NCI-H2227 (cell line): ENCODE results near the gene LMLN.
"Not testable (repeated sequence)": the region's sequence is repeated elsewhere in the genome, so short reads cannot be mapped to it uniquely, and the experiment has no call there.

Experiments used
- DNase-seq: peaks from one replicate; lab custom pipeline; 2025; ENCODE audit not compliant: unreplicated experiment; lab: John Stamatoyannopoulos, UW

The LMLN gene

DNA sequence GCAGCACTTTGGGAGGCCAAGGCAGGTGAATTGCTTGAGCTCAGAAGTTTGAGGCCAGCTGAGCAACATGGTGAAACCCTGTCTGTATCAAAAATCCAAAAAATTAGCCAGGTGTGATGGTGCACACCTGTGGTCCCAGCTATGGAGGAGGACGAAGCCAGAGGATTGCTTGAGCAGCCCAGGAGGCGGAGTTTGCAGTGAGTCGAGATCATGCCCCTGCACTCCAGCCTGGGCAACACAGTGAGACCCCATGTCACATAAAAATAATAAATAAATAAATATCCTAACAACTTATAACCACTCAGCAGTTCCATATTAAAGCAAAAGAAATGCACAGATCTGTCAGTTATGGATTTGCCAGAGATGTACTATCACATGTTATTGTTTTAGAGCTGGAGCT is 62.6 kb downstream of the LMLN start:
- no peak for DNase-seq

DNA sequence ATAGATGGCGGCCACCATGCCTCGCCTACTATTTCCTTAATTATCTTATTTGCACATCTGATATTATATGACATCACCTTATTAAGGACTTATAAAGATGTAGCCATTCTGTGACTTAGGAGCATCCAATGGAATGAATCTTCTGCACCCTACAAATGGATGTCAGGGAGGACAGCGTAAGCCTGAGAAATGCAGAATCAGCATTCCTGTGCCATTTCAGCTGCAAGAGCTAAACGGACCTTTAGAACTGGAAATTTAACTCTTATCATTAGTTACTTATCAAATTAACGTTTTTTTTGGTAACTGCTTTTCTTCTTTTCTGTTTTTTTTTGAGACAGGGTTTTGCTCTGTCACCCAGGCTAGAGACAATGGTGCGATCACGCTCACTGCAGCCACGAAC is 65.6 kb downstream of the LMLN start:
- DNase-seq = no peak

DNA sequence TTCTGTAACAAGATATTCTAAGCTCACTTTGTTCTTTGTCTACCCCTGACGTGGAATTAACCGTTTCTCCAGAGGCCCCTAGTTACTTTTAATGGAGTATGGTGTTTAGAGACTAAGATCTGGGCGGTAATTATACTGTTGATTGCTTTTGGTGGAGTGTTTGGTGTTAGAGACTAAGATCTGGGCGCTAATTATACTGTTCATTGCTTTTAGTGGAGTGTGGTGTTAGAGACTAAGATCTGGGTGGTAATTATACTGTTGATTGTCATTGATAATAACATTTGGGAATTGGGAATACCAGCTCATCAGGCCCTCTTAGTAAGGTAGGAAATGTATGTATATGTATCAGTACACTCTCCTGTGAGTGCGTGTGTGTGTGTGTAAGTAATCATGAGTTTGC is 66.6 kb downstream of the LMLN start:
- no peak for DNase-seq

DNA sequence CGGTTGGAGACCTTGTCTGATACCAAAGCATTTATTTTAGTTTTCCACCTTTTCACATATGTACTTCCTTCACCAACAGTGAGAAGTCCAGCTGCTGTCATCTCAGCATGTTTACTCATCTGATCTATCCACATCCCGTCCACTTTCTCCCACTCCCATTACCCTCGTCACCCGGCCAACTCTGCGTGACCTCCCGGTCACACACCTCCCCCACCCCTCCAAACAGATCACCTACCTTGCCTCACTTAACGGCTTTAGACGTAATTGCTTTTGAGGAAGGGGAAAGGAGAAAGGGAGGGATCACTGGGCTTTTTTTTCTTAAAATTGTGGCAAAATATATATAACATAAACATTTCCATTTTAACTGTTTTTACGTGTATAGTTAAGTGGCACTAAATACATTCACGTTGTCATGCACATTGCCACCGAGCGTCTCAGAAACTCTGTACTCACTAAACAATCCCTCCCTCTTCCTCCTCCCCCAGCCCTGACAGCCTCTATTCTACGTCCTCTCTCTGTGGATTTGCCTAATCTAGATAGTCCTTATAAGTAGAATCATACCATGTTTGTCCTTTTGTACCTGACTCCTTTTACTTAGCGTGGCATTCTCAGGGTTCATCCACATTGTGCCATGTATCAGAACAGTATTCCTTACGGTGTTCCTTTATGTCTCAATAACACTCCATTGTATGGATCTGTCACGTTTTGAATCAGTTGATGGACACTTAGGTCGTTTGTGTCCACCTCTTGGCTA is 67.2 kb downstream of the LMLN start:
- DNase-seq = no peak

DNA sequence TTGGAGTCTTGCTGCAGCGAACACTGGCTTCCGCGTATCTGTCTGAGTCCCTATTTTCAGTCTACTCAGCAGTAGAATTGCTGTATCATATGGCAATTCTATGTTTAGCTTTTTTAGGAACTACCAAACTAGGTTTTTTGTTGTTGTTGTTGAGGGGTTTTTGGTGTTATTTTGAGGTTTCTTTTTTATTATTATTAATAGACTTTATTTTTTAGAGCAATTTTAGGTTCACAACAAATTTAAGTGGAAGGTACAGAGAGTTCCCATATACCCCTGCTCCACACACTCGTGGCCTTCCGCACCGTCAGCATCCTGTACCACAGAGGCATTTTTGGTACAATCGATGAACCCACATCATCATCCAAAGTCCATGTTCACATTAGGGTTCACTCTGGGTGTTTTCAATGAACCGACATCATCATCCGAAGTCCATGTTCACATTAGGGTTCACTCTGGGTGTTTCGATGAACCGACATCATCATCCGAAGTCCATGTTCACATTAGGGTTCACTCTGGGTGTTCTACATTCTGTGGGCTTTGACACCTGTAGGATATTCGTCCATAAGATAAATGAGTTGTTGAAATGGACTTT is 67.9 kb downstream of the LMLN start:
- DNase-seq = no peak

DNA sequence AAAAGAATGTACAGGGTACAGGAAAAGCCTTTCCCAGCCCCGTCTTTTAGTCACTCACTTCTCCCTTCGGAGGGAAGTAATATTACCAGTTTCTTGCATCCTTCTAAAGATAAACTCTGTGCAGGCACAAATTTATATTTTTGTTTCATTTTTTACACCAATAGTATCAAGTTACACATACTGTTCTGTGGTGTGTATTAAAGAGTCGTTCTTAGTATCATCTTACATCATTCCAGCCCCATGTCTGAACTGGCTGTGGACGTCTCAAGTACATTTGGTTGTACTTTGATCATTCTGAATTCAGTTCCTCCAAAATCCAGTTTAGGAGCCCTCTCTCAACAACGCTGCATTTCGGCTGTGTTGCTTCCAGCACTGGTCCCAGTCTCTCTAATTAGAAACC is 68.7 kb downstream of the LMLN start:
- DNase-seq = no peak

DNA sequence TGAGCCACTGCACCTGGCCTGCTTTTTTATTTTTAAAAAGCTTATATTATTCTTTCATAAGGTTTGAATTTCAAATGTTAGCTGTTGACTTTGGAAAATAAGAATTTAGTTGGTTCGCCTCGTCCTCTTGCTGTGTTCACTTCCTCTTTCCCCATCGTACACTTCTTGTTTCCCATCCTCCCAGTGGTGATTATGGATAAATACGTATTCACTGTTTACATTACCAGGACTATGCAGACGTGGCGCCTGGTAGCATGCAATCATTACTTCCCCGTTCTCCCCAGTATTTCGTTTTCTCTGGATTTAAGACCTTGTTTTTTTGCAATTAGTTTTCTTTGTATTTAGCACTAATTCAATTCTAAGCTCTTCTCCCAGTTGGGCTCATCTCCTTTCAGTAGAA is 70.1 kb downstream of the LMLN start:
- DNase-seq = peak; percentile 8

DNA sequence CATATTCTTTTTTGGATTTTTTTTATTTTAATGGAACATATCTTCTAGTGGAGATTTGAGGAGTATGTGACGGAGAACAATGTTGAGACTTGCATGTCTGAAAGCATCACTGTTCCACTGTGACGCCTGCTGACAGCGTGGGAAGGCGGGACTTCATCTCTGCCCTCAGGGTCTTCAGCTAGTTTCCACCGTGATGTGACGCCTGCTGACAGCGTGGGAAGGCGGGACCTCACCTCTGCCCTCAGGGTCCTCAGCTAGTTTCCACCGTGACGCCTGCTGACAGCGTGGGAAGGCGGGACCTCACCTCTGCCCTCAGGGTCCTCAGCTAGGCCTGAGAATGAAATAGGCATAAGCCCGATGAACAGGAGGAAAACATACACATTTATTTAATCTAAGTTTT is 70.7 kb downstream of the LMLN start:
- no peak for DNase-seq

DNA sequence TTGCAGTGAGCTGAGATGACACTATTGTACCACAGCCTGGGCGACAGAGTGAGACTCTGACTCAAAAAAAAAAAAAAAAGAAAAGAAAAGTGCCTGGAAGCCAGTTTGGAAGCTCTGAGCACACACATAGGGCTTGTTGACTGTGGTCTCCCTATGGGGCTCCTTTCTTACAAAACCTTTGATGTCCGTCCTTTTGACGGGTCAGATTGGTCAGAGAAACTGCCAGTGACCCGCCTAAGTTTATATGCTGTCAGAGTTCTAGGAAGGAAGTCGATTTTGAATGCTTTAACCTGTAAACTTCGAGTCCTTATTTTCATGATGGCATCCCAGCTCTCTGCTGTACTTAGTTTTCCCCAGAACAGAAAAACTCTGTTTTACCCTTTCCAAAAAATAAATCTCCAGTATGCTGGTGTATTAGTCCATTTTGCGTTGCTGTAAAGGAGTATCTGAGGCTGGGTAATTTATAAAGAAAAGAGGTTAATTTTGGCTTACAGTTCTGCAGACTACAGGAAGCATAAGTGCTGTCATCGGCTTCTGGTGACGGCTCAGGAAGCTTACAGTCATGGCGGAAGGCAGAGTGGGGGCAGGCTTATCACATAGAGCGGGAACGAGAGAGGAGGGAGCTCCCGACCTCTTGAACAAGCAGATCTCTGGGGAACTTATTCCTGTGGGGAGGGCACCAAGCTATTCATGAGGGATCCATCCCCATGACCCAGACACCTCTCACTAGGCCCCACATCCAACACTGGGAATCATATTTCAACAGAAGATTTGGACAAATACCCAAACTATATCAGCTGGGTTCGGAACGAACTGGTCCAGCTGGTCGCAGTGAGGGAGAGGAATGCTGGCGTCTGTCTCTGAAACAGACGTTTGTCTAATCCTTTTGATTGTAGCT is 72.3 kb downstream of the LMLN start:
- no peak for DNase-seq

DNA sequence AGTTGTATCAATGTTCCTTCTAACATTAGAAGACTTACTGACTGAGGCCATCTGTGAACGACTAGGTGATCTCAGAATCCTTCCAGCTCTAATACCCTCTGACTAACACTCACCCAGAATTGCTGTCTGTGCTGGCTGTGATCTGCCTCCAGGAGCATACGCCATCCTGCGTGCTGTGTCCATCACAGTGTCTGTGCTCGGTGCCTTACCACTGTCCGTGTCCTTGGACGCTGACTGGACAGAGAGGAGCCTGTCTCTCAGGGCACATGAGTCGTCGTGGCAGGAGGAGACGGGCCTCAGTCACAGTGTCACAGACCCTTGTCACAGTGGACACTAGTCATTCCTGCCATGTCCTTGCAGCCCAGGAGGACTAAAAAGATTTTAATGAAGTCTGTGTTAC is 83.1 kb downstream of the LMLN start:
- DNase-seq = no peak

DNA sequence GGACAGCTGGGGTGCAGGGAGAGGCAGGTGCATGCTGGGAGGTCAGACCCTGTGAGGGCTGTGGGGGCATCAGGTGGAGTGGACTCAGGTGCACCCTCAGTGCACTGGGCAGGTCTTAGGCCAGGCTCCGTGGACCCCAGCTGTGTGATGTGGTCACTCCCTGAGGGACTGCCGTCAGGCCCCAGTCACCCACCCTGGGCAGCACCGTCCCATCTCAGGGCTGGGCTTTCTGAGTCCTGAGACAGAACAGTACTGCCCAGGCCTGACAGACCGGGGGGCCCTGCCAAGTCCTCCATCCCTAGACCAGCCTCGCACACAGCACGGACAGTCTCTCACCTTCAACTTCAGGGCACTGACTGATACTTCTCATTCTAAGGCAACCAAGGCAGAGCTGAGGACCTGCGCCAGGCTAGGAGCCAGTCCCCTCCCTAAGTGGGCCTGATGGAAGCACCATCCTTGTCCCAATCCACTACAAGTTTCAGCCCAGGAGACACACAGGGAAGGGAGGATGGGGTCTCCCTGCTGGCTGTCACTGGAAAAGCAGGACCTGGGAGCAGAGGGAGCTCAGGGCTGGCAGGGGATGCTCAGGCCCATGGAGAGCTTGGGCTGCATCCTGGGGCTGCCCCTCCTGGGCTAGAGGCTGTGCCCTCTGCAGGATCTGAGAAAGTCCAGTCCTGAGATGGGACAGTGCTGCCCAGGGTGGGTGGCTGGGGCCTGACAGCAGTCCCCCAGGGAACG is 86.3 kb downstream of the LMLN start:
- no peak for DNase-seq

DNA sequence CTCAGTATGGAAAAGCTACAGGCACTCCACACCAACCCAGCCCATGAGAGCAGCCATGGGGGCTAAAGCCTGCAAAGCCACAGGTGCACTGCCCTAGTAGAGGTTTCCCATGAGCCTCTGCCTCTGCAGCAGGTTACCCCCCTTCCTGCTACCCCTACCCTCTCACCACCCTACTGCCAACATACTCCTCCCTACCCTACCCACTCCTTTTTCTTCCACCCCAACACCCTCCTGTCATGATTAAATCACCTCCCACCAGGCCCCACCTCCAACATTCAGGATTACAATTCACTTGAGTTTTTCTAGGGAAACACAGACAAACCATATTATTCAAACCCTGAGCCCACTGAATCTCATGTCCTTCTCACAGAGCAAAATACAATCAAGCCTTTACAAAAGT is 88.4 kb downstream of the LMLN start:
- no peak for DNase-seq

DNA sequence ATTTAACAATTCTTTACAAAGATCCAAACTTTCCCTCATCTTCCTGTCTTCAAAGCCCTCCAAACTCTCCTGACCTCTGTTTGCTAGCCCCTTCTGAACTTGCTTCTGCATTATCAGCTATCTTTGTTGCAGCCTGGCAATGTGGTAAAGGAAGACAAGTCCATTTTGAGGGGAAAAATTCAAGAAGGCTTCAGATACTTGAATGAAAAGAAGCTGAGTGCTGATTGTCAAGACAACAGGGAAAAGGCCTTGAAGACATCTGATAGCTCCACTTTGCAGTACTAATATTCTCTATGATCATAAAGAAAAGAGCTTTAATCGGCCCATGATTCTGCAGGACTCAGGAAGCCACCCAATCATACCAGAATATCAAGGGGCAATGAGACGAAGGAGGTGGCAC is 91.8 kb downstream of the LMLN start:
- no peak for DNase-seq

DNA sequence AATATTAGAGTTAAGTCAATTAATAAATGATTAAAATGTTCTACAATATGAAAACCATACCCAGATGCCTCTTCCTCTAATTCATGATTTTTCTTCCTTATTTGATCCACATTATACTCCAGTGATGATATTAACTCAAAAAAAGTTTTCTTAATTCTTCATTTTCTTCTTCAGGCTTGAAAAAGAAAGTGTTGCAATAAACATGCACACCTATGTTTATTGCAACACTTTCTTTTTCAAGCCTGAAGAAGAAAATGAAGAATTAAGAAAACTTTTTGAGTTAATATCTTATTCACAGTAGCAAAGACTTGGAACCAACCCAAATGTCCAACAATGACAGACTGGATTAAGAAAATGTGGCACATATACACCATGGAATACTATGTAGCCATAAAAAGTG is 93.4 kb downstream of the LMLN start:
- not testable (repeated sequence) for DNase-seq

DNA sequence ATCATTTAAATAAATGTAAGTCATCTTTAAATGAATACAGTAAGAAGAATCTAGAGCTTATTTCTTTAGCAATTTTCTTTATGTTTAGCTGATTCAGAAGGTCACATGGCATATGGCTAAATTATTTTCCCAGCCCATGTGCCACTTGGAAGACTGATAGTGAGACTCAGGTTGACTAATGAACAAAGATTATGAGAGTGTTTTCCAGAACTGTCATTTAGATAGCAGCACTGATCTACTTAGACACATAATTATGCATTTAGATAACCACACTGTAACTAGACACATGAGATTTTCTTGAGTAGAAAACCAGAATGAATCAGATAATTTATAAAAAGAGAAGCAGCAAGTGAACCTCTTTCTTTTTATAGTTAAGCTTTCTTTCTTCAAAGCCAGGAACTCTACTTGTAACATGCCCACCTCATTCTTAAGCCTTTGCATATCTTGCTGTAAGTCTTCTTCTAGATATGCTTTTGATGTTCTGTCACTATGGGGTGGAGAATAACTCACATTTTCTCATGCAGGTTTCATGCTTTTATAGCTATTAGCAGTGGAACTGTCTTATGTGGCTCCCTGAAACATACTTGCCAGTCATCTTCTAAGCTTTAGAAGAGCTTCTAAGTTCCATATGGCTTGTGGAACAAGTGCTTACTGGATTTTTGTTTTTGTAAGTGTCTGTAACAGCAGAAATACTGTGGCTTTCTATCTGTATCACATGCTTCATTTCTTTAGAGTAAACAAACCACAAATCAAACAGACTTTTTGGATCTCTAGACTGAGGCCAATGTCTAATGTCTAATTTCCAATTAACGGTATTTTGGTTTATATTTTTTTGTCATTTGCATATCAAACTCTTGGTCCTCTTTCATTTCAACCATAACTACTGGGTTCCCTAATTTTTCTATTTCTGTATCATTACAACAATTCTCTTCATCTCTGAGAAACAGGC is 101.4 kb downstream of the LMLN start:
- no peak for DNase-seq

DNA sequence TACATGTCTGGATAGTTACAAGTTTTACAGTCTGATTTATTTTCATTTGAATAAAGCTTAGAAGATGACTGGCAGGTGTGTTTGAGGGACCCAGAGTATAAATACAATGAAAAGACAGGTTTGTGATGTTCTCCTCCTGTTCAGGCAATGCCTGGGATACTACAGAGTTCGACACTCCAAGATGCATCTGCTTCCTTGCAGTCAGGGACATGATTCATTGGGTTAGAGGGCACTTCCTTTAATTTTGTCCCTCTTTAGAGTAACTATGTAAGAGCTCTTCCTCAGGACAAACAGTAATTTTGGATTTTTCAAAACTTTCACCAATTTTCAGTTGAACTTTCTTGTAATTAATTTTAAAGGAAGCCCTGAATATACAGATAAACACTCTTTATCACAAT is 102.0 kb downstream of the LMLN start:
- DNase-seq = no peak

DNA sequence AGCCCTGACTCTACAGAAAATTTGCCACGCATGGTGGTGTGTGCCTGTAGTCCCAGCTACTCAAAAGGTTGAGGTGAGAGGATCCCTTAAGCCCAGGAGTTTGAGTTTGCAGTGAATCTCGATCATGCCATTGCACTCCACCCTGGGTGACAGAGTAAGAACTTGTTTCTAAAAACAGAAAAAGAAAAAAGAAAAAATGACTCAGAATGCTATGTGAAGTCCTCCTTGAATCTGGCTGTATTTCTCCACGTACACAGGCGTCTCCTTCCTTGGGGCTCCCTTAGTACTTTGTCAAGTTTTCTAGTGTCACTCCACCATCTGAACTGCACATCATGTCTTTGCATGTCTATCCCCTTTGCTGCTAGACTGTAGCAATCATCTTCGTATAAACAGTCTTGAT is 104.4 kb downstream of the LMLN start:
- no peak for DNase-seq

DNA sequence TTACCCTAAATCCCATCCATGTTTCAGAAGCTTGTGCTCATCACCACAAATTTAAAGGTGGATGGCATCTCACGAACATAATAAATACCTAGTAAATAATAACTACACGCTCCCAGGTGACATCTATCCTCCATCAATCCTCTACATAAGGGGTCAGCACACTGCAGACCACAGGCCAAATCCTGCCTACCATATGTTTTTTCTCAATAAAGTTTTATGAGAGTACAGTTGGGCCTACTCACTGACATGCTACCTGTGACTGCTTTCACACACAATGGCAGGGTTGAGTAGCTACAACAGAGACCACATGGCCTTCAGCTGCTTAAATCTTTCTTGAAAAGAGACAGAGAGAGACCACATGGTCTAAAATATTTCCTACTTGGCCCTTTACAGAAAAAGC is 105.9 kb downstream of the LMLN start:
- no peak for DNase-seq

DNA sequence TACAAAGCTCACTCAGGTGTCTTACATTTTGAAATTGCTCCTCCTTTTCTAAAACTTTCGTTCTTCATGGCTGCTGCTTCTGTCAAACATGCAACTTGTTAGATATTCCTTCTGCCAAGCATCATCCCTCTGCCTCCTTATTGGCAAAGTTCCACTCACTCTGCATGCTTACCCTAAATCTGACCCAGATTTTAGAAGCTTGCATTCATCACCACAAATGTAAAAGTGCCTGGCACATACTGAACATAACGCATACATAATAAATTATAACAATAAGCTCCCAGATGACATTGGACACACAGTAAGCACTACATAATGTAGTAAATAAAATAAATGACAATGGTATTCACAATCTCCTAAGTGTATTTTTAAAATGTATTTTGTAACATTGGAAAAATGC is 107.4 kb downstream of the LMLN start:
- no peak for DNase-seq

DNA sequence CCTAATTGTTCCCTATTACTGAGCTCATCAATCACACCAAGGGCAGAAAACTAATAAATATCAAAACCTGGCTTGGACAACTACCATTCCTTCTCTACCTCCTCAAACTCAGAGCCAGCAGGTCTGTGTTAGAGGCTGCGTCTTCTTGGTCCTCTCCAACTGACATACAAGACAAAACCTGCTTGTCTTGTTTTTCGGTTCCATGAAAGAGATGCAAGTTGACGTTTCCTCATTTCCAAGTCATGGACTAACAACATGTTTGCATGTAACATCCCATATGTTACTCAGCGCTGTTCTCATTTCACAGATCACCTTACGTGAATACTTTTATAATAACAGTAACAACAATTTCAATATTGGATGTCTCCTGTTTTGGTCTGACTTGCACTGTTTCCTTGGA is 110.9 kb downstream of the LMLN start:
- no peak for DNase-seq
